ENCODE measurements around the gene FMO4. TPM values are rescaled to one million over a fixed set of nuclear protein-coding genes. Genes with fewer than 3 reads are reported as not detected.

FMO4 gene
- total RNA-seq, 1 experiment from 2014 or later, result 0.98 TPM

GRCh38 chr1:171267391-171267790 lies 46.6 kb upstream of the FMO4 start:
- ChIA-PET POLR2A (ENCODE audit: unreplicated experiment) (no interaction called here), CTCF (no interaction called here)
- DNase-seq (no peak), ATAC-seq (no peak)
- no peak overlapping the region for H3K4me2 ChIP-seq (ENCODE audit: low read length)
- intact Hi-C loops (cut with micrococcal nuclease), result no loop called here
- H2AFZ ChIP-seq (ENCODE audit: low read length), result no peak overlapping the region
- H3K79me2 ChIP-seq (ENCODE audit: low read length), result no peaks in the 10 kb centered on the region
- no peaks in the 10 kb centered on the region for H4K20me1 ChIP-seq (ENCODE audit: low read length)
- BruUV-seq (replicated peaks), result no TSS peak
- peaks cover 62% of the 10 kb centered on the region for H3K27me3 ChIP-seq (ENCODE audit: low read length)
- no peaks in the 10 kb centered on the region for H3K9me3 ChIP-seq (ENCODE audit: low read length)
- no peak overlapping the region for H3K27ac ChIP-seq (ENCODE audit: low read length)
- H3F3A ChIP-seq (ENCODE audit: low read length, unreplicated experiment), result no peaks in the 10 kb centered on the region
- no peak overlapping the region for H3K9ac ChIP-seq (ENCODE audit: low read length)
- no peak overlapping the region for H3K4me3 ChIP-seq (ENCODE audit: low read length)
- no peaks in the 10 kb centered on the region for H3K4me1 ChIP-seq (ENCODE audit: insufficient read depth, low read length)
- no peaks in the 10 kb centered on the region for H3K36me3 ChIP-seq (ENCODE audit: low read depth, low read length)
- no peak for TF ChIP-seq CTCF (conservative IDR thresholded peaks at IDR 0.05; ENCODE audit: low read depth, low read length)
- TF ChIP-seq EZH2 (IDR thresholded peaks at IDR 0.05; ENCODE audit: low read length, unreplicated experiment), result no peak
- TF ChIP-seq EZH2phosphoT487 (IDR thresholded peaks at IDR 0.05; ENCODE audit: borderline replicate concordance, low read length), result no peak
- H3K9me2 ChIP-seq (replicated peaks; ENCODE audit: low read length), result no peaks in the 10 kb centered on the region

GRCh38 chr1:171270806-171271205 lies 43.2 kb upstream of the FMO4 start:
- no peaks in the 10 kb centered on the region for H3F3A ChIP-seq (ENCODE audit: low read length, unreplicated experiment)
- H3K4me1 ChIP-seq (ENCODE audit: insufficient read depth, low read length), result no peaks in the 10 kb centered on the region
- DNase-seq (no peak), ATAC-seq (no peak)
- no peak overlapping the region for H3K4me2 ChIP-seq (ENCODE audit: low read length)
- H2AFZ ChIP-seq (ENCODE audit: low read length), result no peak overlapping the region
- intact Hi-C loops (cut with micrococcal nuclease), result no loop called here
- no TSS peak for BruUV-seq (replicated peaks)
- ChIA-PET CTCF (no interaction called here), POLR2A (ENCODE audit: unreplicated experiment) (no interaction called here)
- no peaks in the 10 kb centered on the region for H4K20me1 ChIP-seq (ENCODE audit: low read length)
- H3K9me2 ChIP-seq (replicated peaks; ENCODE audit: low read length), result no peaks in the 10 kb centered on the region
- no peak overlapping the region for H3K27ac ChIP-seq (ENCODE audit: low read length)
- no peaks in the 10 kb centered on the region for H3K79me2 ChIP-seq (ENCODE audit: low read length)
- TF ChIP-seq EZH2 (IDR thresholded peaks at IDR 0.05; ENCODE audit: low read length, unreplicated experiment) (no peak), CTCF (conservative IDR thresholded peaks at IDR 0.05; ENCODE audit: low read depth, low read length) (no peak), EZH2phosphoT487 (IDR thresholded peaks at IDR 0.05; ENCODE audit: borderline replicate concordance, low read length) (no peak)
- H3K27me3 ChIP-seq (ENCODE audit: low read length), result peaks cover 46% of the 10 kb centered on the region; the same call in 1 of the 2 replicates
- no peaks in the 10 kb centered on the region for H3K36me3 ChIP-seq (ENCODE audit: low read depth, low read length)
- H3K4me3 ChIP-seq (ENCODE audit: low read length), result no peak overlapping the region
- H3K9me3 ChIP-seq (ENCODE audit: low read length), result no peaks in the 10 kb centered on the region
- no peak overlapping the region for H3K9ac ChIP-seq (ENCODE audit: low read length)

- TF ChIP-seq CTCF (conservative IDR thresholded peaks at IDR 0.05; ENCODE audit: low read depth, low read length) (no peak), EZH2phosphoT487 (IDR thresholded peaks at IDR 0.05; ENCODE audit: borderline replicate concordance, low read length) (no peak), EZH2 (IDR thresholded peaks at IDR 0.05; ENCODE audit: low read length, unreplicated experiment) (no peak)
- Histone ChIP-seq H3K4me3 (ENCODE audit: low read length) (no peak overlapping the region), H3K36me3 (ENCODE audit: low read depth, low read length) (no peaks in the 10 kb centered on the region), H3K27ac (ENCODE audit: low read length) (no peak overlapping the region), H4K20me1 (ENCODE audit: low read length) (no peaks in the 10 kb centered on the region), H3K9me3 (ENCODE audit: low read length) (no peaks in the 10 kb centered on the region), H3K9me2 (replicated peaks; ENCODE audit: low read length) (0 out of 2 replicates have a peak, but pooled peaks cover 6% of the 10 kb centered on the region), H3K4me1 (ENCODE audit: insufficient read depth, low read length) (no peaks in the 10 kb centered on the region), H3K27me3 (ENCODE audit: low read length) (peaks cover 72% of the 10 kb centered on the region), H3K9ac (ENCODE audit: low read length) (no peak overlapping the region), H3K79me2 (ENCODE audit: low read length) (no peaks in the 10 kb centered on the region), H2AFZ (ENCODE audit: low read length) (no peak overlapping the region), H3K4me2 (ENCODE audit: low read length) (no peak overlapping the region), H3F3A (ENCODE audit: low read length, unreplicated experiment) (no peaks in the 10 kb centered on the region)
- no TSS peak for BruUV-seq (replicated peaks)
- ATAC-seq (no peak), DNase-seq (no peak)
- ChIA-PET CTCF (no interaction called here), POLR2A (ENCODE audit: unreplicated experiment) (no interaction called here)
- intact Hi-C loops (cut with micrococcal nuclease), result no loop called here
Observed at GRCh38 chr1:171277534-171277933, 36.4 kb upstream of the FMO4 start.
